GM12878 (cell line): ENCODE data around the gene SLC19A3.

ENCODE experiments used
- BHLHE40 ChIP-seq, 2 experiments: fragments of 450-650 bp in 1 of 2; IDR thresholded peaks; 2 replicates each; pipeline ENCODE4 v1.6.1; 2011 to 2017; ENCODE audit warnings: low read depth in 2 of 2, borderline replicate concordance in 1 of 2, improper control_type of control experiment in 1 of 2, low read length in 1 of 2, mild to moderate bottlenecking in 1 of 2
- CHD2 ChIP-seq: IDR thresholded peaks from 2 replicates; pipeline ENCODE4 v1.6.1; 2011; ENCODE audit warnings: low read depth, low read length, improper control_type of control experiment, borderline replicate concordance
- FOXK2 ChIP-seq: fragments of 450-650 bp; IDR thresholded peaks from 2 replicates; pipeline ENCODE4 v1.6.1; 2017; ENCODE audit warnings: mild to moderate bottlenecking, moderate library complexity
- HDAC2 ChIP-seq: fragments of 200-600 bp; sonication (generic); IDR thresholded peaks from 2 replicates; pipeline ENCODE4 v1.6.1; 2017
- NFYB ChIP-seq: IDR thresholded peaks from 2 replicates; pipeline ENCODE4 v1.6.1; 2011; ENCODE audit warnings: low read depth, mild to moderate bottlenecking, low read length, improper control_type of control experiment, moderate library complexity; ENCODE audit not compliant: insufficient read depth
- RAD21 ChIP-seq: IDR thresholded peaks from 2 replicates; pipeline ENCODE4 v1.6.1; 2011; ENCODE audit warnings: mild to moderate bottlenecking, low read depth, low read length, moderate library complexity; ENCODE audit not compliant: insufficient read depth
- ZNF24 ChIP-seq: fragments of 450-650 bp; IDR thresholded peaks from 2 replicates; pipeline ENCODE4 v1.6.1; 2017; ENCODE audit warnings: antibody characterized with exemption, mild to moderate bottlenecking
- ZNF274 ChIP-seq: IDR thresholded peaks from one replicate; pipeline ENCODE4 v1.8.0; 2011; ENCODE audit not compliant: insufficient read length, insufficient read depth
- TF ChIP-seq, protein P1 (sequence below), 3 experiments: IDR thresholded peaks in 2 of 3; conservative IDR thresholded peaks in 1 of 3; 2 replicates each; pipeline ENCODE4 v1.5.1; 2011; ENCODE audit warnings: low read depth in 3 of 3, low read length in 3 of 3, mild to moderate bottlenecking in 3 of 3, control low read depth in 2 of 3, moderate library complexity in 2 of 3, inconsistent platforms in 1 of 3, mixed read lengths in 1 of 3; ENCODE audit not compliant: control insufficient read depth in 2 of 3, insufficient read depth in 1 of 3; ENCODE audit errors: extremely low read depth in 1 of 3

DNA sequence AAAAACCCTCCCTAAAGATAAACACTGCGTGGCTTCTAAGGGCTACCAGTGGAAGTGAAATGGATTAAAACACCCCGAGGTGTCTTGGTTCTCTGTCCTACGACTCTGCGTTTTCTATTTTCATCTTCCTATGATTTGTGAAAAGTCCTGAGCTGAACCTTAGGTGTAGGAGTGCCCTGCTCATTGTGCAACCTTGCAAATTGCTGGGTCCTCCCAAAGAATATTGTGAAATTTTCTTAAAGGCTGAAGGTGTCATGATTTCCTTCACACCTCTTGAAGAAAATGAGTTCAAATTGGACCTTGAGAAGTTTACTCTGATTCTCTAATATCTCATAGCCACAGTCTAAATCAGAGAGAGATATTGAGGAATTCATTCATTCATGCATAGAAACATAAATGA, 1.8 kb upstream of the SLC19A3 start:
- TF ChIP-seq, protein P1, sequence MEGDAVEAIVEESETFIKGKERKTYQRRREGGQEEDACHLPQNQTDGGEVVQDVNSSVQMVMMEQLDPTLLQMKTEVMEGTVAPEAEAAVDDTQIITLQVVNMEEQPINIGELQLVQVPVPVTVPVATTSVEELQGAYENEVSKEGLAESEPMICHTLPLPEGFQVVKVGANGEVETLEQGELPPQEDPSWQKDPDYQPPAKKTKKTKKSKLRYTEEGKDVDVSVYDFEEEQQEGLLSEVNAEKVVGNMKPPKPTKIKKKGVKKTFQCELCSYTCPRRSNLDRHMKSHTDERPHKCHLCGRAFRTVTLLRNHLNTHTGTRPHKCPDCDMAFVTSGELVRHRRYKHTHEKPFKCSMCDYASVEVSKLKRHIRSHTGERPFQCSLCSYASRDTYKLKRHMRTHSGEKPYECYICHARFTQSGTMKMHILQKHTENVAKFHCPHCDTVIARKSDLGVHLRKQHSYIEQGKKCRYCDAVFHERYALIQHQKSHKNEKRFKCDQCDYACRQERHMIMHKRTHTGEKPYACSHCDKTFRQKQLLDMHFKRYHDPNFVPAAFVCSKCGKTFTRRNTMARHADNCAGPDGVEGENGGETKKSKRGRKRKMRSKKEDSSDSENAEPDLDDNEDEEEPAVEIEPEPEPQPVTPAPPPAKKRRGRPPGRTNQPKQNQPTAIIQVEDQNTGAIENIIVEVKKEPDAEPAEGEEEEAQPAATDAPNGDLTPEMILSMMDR (IDR thresholded peaks at IDR 0.05 in 2 of 3, conservative IDR thresholded peaks at IDR 0.05 in 1 of 3; ENCODE audit: control insufficient read depth in 2 of 3, extremely low read depth in 1 of 3, insufficient read depth in 1 of 3, low read depth in 3 of 3, low read length in 3 of 3): no peak
- TF ChIP-seq FOXK2 (no peak), RAD21 (no peak), HDAC2 (no peak), BHLHE40 (IDR thresholded peaks at IDR 0.05; ENCODE audit: borderline replicate concordance in 1 of 2, low read depth in 2 of 2, low read length in 1 of 2) (no peak), ZNF274 (no peak), NFYB (no peak), CHD2 (no peak), ZNF24 (no peak)
